ENCODE measurements around the gene POLG.

POLG gene

GRCh38 chr15:89377842-89378295 lies 43.2 kb upstream of the POLG start:
- Histone ChIP-seq H3K4me1 (peaks cover 7% of the 10 kb centered on the region; the same call in 1 of the 2 replicates), H3K9me3 (peaks cover 24% of the 10 kb centered on the region), H3K4me2 (no peak overlapping the region), H3K27me3 (peaks cover 77% of the 10 kb centered on the region), H4K20me1 (peaks cover 14% of the 10 kb centered on the region; the same call in 1 of the 2 replicates), H3K36me3 (no peaks in the 10 kb centered on the region), H3K27ac (no peak overlapping the region), H3K9ac (no peak overlapping the region), H3K4me3 (no peak overlapping the region)
- no peak for TF ChIP-seq Cebpa-rat (IDR thresholded peaks at IDR 0.05)

DNA sequence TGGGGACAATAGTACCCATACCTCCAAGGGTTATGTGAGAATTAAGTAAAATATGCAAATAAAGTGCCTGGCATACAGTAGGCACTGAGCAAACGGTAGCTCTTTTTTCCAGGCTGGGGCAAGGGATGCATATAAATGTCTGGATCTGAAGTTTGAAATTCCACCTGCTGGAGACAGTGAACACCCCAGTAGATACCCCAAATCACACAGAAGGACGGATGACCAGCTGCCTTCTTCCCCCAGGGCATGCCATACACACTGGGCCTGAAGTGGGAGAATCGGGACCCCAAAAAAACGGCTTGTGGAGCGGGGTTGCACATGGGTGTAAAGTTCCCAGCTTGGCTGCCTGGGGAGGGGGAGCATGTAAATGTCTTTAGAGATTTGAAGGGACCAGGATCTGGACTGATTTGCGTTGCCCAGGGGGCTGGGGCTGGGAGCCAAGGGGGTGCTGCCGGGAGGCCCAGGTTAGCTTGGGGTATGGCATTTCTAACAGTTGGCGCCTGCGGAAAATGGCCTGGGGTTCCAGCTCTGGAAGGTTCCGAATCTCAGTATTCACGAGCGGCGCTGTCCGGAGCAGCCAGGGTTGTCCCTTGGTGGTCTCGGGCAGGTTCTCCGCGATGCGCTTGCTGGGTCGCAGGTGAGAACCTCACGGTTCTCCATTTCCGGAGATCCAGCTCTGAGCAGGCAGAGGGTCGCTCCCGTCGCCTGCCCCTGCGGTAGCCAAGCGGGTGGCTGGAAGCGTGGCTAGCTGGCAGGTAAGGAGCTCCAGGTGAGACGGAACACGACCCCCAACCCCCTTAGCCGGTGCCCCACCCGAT lies 42.6 kb upstream of the POLG start:
- Histone ChIP-seq H3K9me3 (peaks cover 24% of the 10 kb centered on the region), H3K4me2 (no peak overlapping the region), H3K4me3 (no peak overlapping the region), H3K36me3 (no peaks in the 10 kb centered on the region), H3K4me1 (peaks cover 7% of the 10 kb centered on the region; the same call in 1 of the 2 replicates), H3K9ac (no peak overlapping the region), H3K27ac (no peak overlapping the region), H3K27me3 (peaks cover 84% of the 10 kb centered on the region), H4K20me1 (peaks cover 19% of the 10 kb centered on the region; the same call in 1 of the 2 replicates)
- TF ChIP-seq Cebpa-rat (IDR thresholded peaks at IDR 0.05): no peak

GRCh38 chr15:89376388-89376787 lies 41.8 kb upstream of the POLG start:
- no peaks in the 10 kb centered on the region for H3K36me3 ChIP-seq
- peaks cover 88% of the 10 kb centered on the region for H3K27me3 ChIP-seq
- H3K4me2 ChIP-seq: no peak overlapping the region
- peaks cover 20% of the 10 kb centered on the region; the same call in 1 of the 2 replicates for H4K20me1 ChIP-seq
- no peak overlapping the region for H3K27ac ChIP-seq
- H3K9me3 ChIP-seq: peaks cover 33% of the 10 kb centered on the region
- H3K9ac ChIP-seq: no peak overlapping the region
- H3K4me3 ChIP-seq: no peak overlapping the region
- peaks cover 7% of the 10 kb centered on the region; the same call in 1 of the 2 replicates for H3K4me1 ChIP-seq
- no peak for TF ChIP-seq Cebpa-rat (IDR thresholded peaks at IDR 0.05)

- no peak overlapping the region for H3K4me3 ChIP-seq
These were observed 40.7 kb upstream of the POLG start for GRCh38 chr15:89375093-89376005.

DNA sequence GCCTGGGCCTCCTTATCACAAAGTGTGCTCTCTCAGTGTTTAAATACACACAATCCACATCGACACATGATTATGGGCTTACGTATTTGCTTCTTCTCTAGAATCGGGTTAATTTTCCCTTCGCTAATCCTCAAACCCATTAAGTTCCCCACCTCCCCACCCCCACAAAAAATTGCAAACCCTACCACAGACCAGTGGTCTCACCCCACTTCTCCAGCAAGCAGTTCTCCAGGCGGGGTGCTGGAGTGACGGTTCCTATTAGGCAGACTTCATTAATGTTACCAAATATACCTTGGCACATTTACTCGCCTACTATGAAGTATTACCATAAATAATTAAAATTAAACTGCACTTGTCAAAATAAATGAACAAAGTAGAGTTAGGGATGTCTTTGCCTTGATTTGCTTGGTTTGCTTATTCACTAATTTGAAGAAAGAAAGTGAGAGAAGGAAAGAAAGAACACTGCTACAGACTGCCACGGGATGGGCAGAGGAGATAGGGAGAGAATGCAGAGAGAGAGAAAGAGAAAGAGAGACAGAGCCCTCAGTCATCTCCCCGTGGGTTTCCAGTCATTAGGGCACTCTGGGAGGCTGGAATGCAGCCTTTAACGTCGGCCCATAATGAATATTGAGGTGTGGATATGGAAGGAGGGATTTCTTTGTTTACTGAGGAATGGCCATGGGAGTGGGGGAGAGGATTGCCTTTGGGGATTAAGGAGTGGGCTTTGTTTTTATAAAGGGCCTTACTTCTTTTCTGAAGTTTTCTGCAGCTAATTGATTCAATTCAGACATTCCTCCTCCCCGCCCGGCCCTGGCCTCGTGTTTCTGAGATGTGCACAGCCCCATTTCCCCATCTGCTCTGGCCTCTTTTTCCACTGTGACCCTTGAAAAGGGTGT lies 39.7 kb upstream of the POLG start:
- H3K9ac ChIP-seq: no peak overlapping the region
- no peak overlapping the region for H3K4me2 ChIP-seq
- H3K4me3 ChIP-seq: no peak overlapping the region
- H3K9me3 ChIP-seq: peaks cover 41% of the 10 kb centered on the region
- no peak overlapping the region for H3K27ac ChIP-seq
- no peaks in the 10 kb centered on the region for H3K36me3 ChIP-seq
- peaks cover 40% of the 10 kb centered on the region; the same call in 1 of the 2 replicates for H4K20me1 ChIP-seq
- H3K27me3 ChIP-seq: peaks cover 99% of the 10 kb centered on the region
- TF ChIP-seq Cebpa-rat (IDR thresholded peaks at IDR 0.05): no peak
- H3K4me1 ChIP-seq: no peaks in the 10 kb centered on the region

More at GRCh38 chr15:89375093-89376005, 40.7 kb upstream of the POLG start:
- Histone ChIP-seq H3K9me3 (peaks cover 43% of the 10 kb centered on the region), H3K27me3 (peaks cover 95% of the 10 kb centered on the region), H3K4me2 (no peak overlapping the region), H4K20me1 (peaks cover 30% of the 10 kb centered on the region; the same call in 1 of the 2 replicates), H3K27ac (no peak overlapping the region), H3K36me3 (no peaks in the 10 kb centered on the region), H3K4me1 (peaks cover 6% of the 10 kb centered on the region; the same call in 1 of the 2 replicates), H3K9ac (no peak overlapping the region)
- no peak for TF ChIP-seq Cebpa-rat (IDR thresholded peaks at IDR 0.05)

DNA sequence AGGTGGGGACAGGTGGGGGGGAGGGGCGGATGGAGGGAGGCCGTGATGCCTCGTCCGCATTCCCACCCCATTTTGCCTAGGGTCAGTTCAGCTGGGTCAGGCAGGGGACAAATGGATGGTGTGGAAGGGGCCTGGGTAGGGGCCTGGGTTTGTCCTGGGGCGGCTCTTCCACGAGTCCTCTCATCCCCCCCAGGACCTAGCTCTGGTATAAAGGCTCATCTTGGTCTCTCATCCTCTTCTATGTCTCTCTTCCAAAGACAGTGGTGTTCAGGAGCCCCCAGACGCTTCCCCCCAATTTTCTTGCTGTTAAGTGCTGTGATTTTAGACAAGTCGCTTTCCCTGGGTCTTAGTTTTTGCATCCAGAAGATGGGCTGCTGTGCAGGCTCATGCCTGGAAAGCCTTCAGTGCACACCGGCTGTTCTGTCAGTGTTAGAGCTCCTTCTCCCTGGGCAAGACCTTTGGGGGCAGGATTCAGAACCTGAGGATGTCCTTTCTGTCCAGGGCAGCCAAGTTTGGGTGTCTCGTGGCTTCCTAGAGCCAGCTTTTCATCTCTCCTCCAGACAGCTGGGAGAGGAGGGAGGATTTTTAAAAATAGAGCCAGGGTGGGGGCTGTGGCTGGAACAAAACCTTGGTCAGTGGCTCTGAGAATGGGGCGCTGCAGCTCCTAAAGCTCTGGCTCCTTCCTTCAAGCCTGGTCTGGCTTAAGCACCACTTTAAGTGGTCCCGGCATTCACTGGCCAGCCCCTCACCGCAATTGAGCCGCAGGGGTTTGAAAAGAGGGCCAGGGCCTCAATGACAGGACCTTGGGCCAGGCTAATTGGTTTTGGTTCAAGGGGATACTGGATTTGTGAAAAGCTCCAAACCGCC lies 37.7 kb upstream of the POLG start:
- H3K27ac ChIP-seq: no peak overlapping the region
- H3K27me3 ChIP-seq: peaks cover 99% of the 10 kb centered on the region
- no peaks in the 10 kb centered on the region for H3K36me3 ChIP-seq
- no peak overlapping the region for H3K9ac ChIP-seq
- H4K20me1 ChIP-seq: peaks cover 56% of the 10 kb centered on the region; the same call in 1 of the 2 replicates
- no peaks in the 10 kb centered on the region for H3K4me1 ChIP-seq
- peaks cover 26% of the 10 kb centered on the region for H3K9me3 ChIP-seq
- no peak overlapping the region for H3K4me2 ChIP-seq
- H3K4me3 ChIP-seq: no peak overlapping the region
- TF ChIP-seq Cebpa-rat (IDR thresholded peaks at IDR 0.05): no peak

GRCh38 chr15:89371228-89372044 lies 36.8 kb upstream of the POLG start:
- no peak for TF ChIP-seq Cebpa-rat (IDR thresholded peaks at IDR 0.05)
- H3K4me3 ChIP-seq: no peak overlapping the region
- H3K9me3 ChIP-seq: peaks cover 29% of the 10 kb centered on the region
- no peaks in the 10 kb centered on the region for H3K4me1 ChIP-seq
- H4K20me1 ChIP-seq: peaks cover 65% of the 10 kb centered on the region; the same call in 1 of the 2 replicates
- no peaks in the 10 kb centered on the region for H3K36me3 ChIP-seq
- no peak overlapping the region for H3K4me2 ChIP-seq
- no peak overlapping the region for H3K9ac ChIP-seq
- H3K27ac ChIP-seq: no peak overlapping the region
- H3K27me3 ChIP-seq: peaks cover 99% of the 10 kb centered on the region

- peaks cover 29% of the 10 kb centered on the region for H3K9me3 ChIP-seq
- H3K27ac ChIP-seq: no peak overlapping the region
- H3K27me3 ChIP-seq: peaks cover 100% of the 10 kb centered on the region
- H3K36me3 ChIP-seq: no peaks in the 10 kb centered on the region
- peaks cover 70% of the 10 kb centered on the region; the same call in 1 of the 2 replicates for H4K20me1 ChIP-seq
- H3K4me1 ChIP-seq: no peaks in the 10 kb centered on the region
- no peak overlapping the region for H3K4me2 ChIP-seq
- TF ChIP-seq Cebpa-rat (IDR thresholded peaks at IDR 0.05): no peak
- no peak overlapping the region for H3K9ac ChIP-seq
- no peak overlapping the region for H3K4me3 ChIP-seq
These were observed 36.3 kb upstream of the POLG start for GRCh38 chr15:89370978-89371227.
